Glutamatergic neuron (in vitro differentiated cells): Measurements from ENCODE around the gene LMAN1L. TPM values are rescaled to one million over a fixed set of nuclear protein-coding genes. Genes with fewer than 3 reads are reported as not detected.

Experiments used
- DNase-seq: peaks from one replicate; pipeline ENCODE4 v3.0.0; 2022
- H3K27ac Mint-ChIP-seq: one replicate; pipeline ENCODE4 v1.8.0; 2020; ENCODE audit warnings: mild to moderate bottlenecking, mixed read lengths, inconsistent platforms; ENCODE audit not compliant: unreplicated experiment
- H3K27me3 Mint-ChIP-seq: one replicate; pipeline ENCODE4 v1.8.0; 2020; ENCODE audit warnings: mild to moderate bottlenecking, moderate library complexity, mixed read lengths, inconsistent platforms; ENCODE audit not compliant: unreplicated experiment
- H3K36me3 Mint-ChIP-seq: one replicate; pipeline ENCODE4 v1.8.0; 2020; ENCODE audit warnings: mild to moderate bottlenecking, mixed read lengths, inconsistent platforms; ENCODE audit not compliant: unreplicated experiment
- H3K4me1 Mint-ChIP-seq: one replicate; pipeline ENCODE4 v1.8.0; 2020; ENCODE audit warnings: mild to moderate bottlenecking, low read depth, mixed read lengths, inconsistent platforms; ENCODE audit not compliant: unreplicated experiment
- H3K4me3 Mint-ChIP-seq: one replicate; pipeline ENCODE4 v1.8.0; 2020; ENCODE audit warnings: mild to moderate bottlenecking, mixed read lengths, inconsistent platforms; ENCODE audit not compliant: unreplicated experiment
- H3K9me3 Mint-ChIP-seq: one replicate; pipeline ENCODE4 v1.8.0; 2020; ENCODE audit warnings: mild to moderate bottlenecking, moderate library complexity, mixed read lengths, inconsistent platforms; ENCODE audit not compliant: unreplicated experiment
- CTCF ChIP-seq: fragments of 200-600 bp; sonication (generic); IDR thresholded peaks from one replicate; pipeline ENCODE4 v1.5.0; 2021; ENCODE audit not compliant: partially characterized antibody, unreplicated experiment
- total RNA-seq: library from RNA; stranded (reverse); fragmentation: NEBNext Ultra II Directional; extraction: Animal tissue kit (Norgen Biotek cat#: 25700); gene quantifications from one replicate; pipeline ENCODE4 v1.2.1, GENCODE V29; 2021; ENCODE audit not compliant: unreplicated experiment

The LMAN1L gene
- total RNA-seq, 1 donor from 2014 or later: not detected

GRCh38 chr15:74809242-74809641, 3.4 kb upstream of the LMAN1L start:
- DNase-seq: no peak
- Mint-ChIP-seq H3K27ac (no peak overlapping the region), H3K36me3 (peaks cover 1% of the 10 kb centered on the region), H3K4me1 (no peaks in the 10 kb centered on the region), H3K27me3 (peaks cover 7% of the 10 kb centered on the region), H3K9me3 (peaks cover 8% of the 10 kb centered on the region), H3K4me3 (no peak overlapping the region)
- TF ChIP-seq CTCF: no peak

- no peaks in the 10 kb centered on the region for H3K36me3 Mint-ChIP-seq
- peaks cover 6% of the 10 kb centered on the region for H3K27me3 Mint-ChIP-seq
- no peak for TF ChIP-seq CTCF
- H3K9me3 Mint-ChIP-seq: peaks cover 5% of the 10 kb centered on the region
- no peak overlapping the region for H3K27ac Mint-ChIP-seq
- H3K4me1 Mint-ChIP-seq: no peaks in the 10 kb centered on the region
- DNase-seq: no peak
- no peak overlapping the region for H3K4me3 Mint-ChIP-seq
Observed at GRCh38 chr15:74809956-74810355, 2.7 kb upstream of the LMAN1L start.

GRCh38 chr15:74815121-74815934, 2.7 kb downstream of the LMAN1L start:
- Mint-ChIP-seq H3K4me3 (no peak overlapping the region), H3K36me3 (no peaks in the 10 kb centered on the region), H3K27me3 (peaks cover 8% of the 10 kb centered on the region), H3K9me3 (peaks cover 1% of the 10 kb centered on the region), H3K4me1 (peaks cover 13% of the 10 kb centered on the region), H3K27ac (no peak overlapping the region)
- no peak for TF ChIP-seq CTCF
- no peak for DNase-seq

DNA sequence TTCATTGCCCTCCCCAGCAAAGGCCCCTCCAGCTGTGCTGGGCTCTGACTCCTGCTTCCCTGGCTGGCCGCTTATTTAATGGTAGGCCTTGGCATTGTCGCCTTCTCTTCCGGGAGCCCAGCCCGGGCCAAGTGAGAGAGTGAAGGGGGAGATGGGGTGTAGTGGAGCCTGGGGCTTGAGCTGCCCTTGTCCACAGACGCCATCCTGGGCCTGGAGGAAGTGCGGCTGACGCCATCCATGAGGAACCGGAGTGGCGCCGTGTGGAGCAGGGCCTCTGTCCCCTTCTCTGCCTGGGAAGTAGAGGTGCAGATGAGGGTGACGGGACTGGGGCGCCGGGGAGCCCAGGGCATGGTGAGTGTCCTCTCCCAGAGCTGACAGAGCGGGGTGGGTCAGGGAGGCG, 3.3 kb downstream of the LMAN1L start:
- H3K9me3 Mint-ChIP-seq: peaks cover 1% of the 10 kb centered on the region
- no peak overlapping the region for H3K4me3 Mint-ChIP-seq
- TF ChIP-seq CTCF: no peak

DNA sequence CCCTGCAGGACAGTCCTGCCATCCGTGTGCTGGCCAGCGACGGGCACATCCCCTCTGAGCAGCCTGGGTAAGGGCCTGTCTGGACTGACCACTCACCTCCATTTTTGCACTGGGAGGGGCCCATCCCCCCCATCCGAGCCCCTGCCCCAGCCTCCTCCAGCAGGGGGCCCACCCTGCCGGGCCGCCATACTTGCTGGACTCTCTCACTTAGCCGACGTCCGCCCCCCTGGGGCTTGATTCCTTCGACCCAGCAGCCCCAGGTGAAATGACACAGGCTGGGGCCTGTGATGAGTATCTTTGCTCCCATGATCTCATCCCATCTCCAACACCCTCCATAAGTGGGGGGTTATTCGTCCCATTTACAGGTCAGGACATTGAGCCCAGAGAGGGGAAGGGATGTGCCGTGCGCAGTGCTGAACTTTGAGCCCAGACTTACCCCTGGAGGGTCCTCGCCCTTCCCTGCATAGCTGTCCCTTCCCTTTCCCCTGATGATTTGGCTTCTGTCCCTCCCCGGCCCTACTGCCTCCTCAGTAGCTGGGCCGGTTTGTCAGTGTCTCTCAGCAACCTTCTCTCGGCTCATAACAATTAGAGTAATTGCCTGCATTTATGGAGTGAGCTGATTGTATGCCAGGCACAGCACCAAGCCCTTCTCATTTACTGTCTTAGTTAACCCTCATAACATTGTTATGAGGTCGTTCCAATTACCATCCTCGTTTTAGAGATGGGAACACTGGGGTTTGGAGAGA, 4.2 kb downstream of the LMAN1L start:
- no peak for TF ChIP-seq CTCF
- DNase-seq: no peak
- peaks cover 1% of the 10 kb centered on the region for H3K9me3 Mint-ChIP-seq
- peaks cover 8% of the 10 kb centered on the region for H3K27me3 Mint-ChIP-seq
- H3K4me1 Mint-ChIP-seq: peaks cover 19% of the 10 kb centered on the region
- H3K27ac Mint-ChIP-seq: peak overlapping the region; percentile 33
- H3K36me3 Mint-ChIP-seq: no peaks in the 10 kb centered on the region
- H3K4me3 Mint-ChIP-seq: peak overlapping the region; percentile 30

More for the DNA sequence above, 3.3 kb downstream of the LMAN1L start:
- no peaks in the 10 kb centered on the region for H3K36me3 Mint-ChIP-seq
- H3K27me3 Mint-ChIP-seq: peaks cover 8% of the 10 kb centered on the region
- no peak overlapping the region for H3K27ac Mint-ChIP-seq
- peaks cover 13% of the 10 kb centered on the region for H3K4me1 Mint-ChIP-seq
- DNase-seq: no peak
